Inferior parietal cortex (tissue), 1 donor: ENCODE data around the gene BCAN.
"Not testable (repeated sequence)": the region's sequence is repeated elsewhere in the genome, so short reads cannot be mapped to it uniquely, and the experiment has no call there.

Experiments used
- DNase-seq: peaks from one replicate; pipeline ENCODE4 v3.0.0-alpha.2; 2016; ENCODE audit errors: extremely low spot score

The BCAN gene

DNA sequence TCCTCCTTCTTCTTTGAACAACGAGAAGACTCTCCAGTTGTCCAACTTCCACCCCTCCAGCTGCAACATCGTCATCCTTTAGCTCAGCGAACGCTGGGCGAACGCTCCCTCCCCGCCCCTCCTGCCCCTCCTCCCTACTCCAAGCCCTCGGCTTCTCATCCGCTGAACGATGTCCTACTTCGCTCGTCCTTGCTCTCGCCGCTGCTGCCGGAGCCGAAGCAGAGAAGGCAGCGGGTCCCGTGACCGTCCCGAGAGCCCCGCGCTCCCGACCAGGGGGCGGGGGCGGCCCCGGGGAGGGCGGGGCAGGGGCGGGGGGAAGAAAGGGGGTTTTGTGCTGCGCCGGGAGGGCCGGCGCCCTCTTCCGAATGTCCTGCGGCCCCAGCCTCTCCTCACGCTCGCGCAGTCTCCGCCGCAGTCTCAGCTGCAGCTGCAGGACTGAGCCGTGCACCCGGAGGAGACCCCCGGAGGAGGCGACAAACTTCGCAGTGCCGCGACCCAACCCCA is at the start of gene BCAN:
TSS of gene BCAN (plus strand) at position 357 of the 504 bp plus-strand sequence. CDS start 3,938 bp downstream, outside the sequence.
- no peak for DNase-seq

DNA sequence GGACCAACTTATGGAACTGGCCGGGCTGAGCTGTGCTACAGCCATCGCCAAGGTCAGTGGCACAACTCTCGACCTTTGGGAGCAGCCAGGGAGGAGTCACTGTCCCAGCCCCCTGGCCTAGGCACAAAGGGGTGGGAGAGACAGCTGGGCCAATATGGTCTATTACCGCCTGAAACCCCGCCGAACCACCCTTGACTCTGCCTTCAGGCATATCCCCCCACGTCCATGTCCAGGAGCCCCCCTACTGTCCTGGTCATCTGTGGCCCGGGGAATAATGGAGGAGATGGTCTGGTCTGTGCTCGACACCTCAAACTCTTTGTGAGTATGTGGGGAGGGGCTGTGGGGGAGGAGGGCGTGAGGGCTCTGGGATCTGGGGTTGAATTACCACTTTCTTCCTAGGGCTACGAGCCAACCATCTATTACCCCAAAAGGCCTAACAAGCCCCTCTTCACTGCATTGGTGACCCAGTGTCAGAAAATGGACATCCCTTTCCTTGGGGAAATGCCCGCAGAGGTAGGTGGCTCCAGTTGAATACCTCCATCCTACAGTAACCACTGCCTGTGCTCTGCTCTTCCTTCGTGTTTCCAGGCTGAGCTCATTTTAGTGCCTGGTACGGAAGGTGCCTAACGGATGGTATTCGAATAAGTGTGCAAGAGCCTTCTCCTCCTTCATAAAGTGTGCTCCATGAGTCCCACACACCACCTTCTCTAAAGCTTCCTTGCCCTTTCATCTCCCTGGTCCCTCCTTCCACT is 49.6 kb upstream of the BCAN start:
- DNase-seq: no peak

- DNase-seq: no peak
Measured at GRCh38 chr1:156592910-156593660, 48.8 kb upstream of the BCAN start.

DNA sequence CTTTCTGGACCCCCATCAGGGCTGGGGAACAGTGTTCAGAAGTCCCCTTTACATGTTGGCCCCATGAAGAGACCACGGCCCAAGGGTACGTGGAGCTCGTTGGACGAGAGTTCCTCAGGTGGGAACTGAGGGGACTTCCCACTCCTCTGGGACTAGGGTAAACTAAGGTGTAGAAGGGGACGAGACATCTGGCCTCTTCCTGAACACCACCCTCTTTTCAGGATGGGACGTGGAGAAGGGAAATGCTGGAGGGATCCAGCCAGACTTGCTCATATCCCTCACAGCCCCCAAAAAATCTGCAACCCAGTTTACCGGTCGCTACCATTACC is 48.3 kb upstream of the BCAN start:
- no peak for DNase-seq

DNA sequence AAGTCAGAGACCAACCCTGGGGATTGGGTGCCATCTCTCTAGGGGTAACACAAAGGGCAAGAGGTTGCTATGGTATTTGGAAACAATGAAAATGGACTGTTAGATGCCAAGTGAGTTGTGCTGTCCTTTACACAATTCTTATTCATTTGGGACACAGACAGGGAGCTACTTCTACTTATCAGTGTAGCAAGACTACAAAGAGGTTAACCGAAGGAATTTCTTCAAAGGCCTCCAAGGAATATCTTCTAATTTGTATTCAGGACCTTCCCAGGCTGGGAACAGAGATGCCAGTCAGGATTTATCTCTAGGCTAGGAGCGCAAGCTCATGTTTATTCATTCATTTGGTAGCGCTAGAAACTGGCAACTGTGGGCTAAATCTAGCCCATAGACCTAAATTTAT is 47.7 kb upstream of the BCAN start:
- no peak for DNase-seq

DNA sequence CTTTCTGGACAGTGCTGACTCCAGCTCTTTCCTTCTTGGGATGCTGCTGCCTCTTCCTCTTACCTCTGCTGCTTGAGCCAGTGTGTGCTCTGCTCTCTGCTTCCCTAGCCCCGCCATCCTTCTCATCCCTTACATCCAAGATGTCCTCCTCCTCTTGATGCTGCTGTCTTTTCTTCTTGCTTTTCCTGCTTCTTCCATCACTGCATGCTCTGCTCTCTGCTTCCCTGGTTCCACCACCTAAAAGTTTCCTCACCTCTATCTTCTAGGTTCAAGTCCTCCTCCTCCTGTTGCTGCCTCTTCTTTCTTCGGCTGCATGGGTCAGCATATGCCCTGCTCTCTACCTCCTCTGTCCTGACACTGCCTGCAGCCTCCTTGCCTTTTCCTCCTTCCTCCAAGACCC is 46.9 kb upstream of the BCAN start:
- DNase-seq: no peak

DNA sequence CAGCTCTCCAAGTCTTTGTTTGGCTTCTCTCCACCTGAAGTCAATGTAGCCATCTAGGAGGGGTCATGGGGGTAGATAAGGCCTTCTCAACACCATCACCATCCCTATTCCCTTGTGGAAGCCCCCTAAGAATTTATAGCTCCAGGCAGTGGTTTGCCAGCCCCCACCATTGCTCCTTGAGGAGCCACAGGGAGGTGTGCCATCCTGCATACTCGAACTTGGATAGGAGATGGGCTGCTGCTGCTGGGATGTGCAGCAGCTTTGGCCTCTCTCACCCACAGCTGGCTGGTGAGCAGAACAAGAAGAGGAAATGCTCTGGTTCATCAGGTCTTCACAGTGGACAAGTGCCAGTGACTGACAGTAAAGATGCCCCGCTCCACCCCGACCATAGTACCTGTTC is 45.5 kb upstream of the BCAN start:
- no peak for DNase-seq

GRCh38 chr1:156598125-156598524 is 43.8 kb upstream of the BCAN start:
- no peak for DNase-seq

DNA sequence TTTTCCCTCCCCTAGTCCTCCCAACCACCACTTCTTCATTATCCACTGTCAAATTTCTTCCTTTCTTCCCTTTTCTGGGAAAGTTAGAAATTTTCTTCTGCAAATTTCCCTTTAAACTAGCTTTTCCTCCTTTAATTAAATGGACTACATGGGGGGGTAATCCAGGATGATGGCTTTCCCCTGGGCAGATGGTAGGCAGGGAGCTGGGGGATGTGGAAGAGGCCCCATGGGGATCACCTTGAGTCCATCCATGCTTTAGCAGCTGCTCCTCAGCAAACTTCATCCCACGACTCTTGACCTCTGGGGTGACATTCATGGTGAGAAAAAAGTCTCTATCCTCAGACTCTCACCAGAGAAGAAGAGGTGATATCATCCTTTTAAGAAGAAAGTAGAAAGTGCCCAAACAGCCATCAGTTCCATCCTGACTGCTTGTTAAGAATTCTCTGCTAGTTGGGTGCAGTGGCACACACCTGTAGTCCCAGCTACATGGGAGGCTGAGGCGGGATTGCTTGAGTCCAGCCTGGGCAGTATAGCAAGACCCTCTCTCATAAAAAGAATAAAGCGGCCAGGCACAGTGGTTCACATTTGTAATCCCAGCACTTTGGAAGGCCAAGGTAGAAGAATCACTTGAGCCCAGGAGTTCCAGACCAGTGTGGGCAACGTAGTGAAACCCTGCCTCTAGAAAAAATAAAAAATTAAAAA is 43.0 kb upstream of the BCAN start:
- no peak for DNase-seq

DNA sequence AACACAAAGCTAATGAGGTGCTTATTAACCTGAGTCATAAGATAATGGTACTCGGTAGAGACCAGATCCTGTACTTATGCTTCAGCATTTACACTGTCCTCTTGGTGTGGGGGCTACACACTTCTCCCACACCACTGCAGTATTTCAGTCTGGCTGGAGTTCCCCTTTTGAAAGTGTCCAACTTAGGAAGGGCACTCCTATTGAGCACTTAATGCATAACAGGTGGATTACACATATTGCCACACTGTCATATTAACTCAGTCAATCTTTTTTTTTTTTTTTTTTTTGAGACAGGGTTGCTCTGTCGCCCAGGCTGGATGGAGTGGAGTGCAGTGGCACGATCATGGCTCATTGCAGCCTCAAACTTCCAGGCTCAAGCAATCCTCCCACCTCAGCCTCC is 42.1 kb upstream of the BCAN start:
- no peak for DNase-seq

- DNase-seq: no peak
Measured at GRCh38 chr1:156600733-156601121, 41.2 kb upstream of the BCAN start.

DNA sequence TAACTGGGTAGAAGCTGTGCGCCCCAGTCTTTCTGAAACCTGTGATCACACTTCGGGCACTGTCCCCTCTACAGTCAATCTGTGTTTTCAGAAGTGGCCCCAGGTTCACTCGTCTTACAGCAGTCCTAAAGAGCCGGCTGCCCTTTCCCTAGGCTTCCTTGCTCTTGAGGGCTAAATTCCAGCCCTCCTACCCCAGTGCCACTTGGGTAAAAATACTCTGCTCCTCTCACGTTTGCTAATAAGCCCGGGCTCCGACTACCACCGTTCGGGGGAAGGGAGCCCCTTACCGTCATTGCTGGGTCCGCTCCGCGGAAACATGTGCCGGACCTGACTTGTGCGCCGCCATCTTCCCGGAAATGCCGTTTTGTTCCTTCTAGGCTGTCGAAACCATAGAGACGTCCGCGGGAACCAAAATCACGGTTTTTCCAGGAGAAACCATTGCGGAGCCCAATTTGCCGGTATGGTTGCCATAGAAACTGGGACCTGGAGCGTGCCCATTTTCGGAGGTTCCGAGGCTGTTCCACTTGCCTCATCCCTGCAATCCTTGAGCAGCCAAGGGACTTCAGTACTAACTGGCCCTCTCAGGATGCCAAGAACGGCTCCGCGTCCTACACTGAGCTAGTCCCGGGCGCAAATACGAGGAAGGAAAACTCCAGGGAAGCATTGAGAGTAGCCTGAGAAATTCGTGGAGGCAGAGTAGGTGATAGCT is 40.6 kb upstream of the BCAN start, which contains the start of gene GPATCH4:
TSS of gene GPATCH4 (minus strand) at position 358 of the 709 bp plus-strand sequence.
- DNase-seq: peak; percentile 92

DNA sequence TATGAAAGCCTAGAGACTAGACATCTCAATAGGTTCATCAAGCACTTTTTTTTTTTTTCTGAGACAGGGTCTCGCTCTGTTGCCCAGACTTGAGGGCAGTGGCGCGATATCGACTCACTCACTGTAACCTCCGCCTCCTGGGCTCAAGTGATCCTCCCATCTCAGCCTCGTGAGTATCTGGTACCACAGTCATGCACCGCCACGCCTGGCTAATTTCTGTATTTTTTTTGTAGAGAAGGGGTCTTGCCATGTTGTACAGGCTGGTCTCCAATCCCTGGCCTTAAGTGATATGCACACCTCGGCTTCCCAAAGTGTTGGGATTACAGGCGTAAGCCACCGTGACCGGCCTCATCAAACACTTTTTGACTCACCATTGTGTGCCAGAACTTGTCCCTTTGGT is 40.0 kb upstream of the BCAN start:
- DNase-seq: no peak

DNA sequence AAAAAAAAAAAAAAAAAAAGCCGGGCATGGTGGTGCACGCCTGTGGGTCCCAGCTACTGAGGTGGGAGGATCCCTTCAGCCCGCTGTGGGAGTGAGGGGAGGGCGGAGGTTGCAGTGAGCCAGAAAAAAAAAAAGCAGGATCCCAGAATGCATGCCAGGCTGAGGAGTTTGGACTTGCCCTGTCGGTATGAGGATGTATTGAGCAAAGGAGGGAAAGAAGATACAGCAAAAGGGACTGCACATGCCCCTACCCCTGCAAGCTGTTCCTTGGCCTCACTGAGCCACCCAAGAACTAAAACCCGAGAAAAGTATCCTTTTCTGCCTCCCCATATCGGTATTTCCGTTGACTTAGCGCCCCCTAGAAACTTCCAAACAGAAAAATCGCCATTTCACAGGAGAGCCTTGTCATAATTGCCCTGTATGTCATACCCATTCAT is 39.3 kb upstream of the BCAN start:
- no peak for DNase-seq

DNA sequence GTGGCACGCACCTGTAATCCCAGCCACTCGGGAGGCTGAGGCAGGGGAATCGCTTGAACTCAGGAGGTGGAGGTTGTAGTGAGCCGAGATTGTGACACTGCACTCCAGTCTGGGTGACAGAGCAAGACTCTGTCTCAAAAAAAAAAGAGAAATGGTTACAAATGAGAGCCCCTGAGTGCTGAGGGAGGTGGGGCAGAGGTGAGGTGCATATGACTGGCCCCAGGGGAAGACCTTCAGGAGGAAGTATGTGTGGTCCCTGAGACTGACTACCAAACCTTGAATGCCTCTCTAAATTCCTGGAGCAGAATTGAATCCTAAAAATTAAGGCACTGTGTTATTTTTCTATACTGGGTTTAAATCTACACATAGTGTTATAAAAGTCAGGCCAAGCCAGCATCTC is 34.6 kb upstream of the BCAN start:
- DNase-seq: not testable (repeated sequence)

- peak; percentile 86 for DNase-seq
Measured at GRCh38 chr1:156608036-156608674, 33.8 kb upstream of the BCAN start.

- no peak for DNase-seq
Measured at GRCh38 chr1:156608981-156609380, 32.9 kb upstream of the BCAN start.

- not testable (repeated sequence) for DNase-seq
Measured at GRCh38 chr1:156610072-156610471, 31.8 kb upstream of the BCAN start.

GRCh38 chr1:156612666-156613065 is 29.3 kb upstream of the BCAN start:
- DNase-seq: no peak

DNA sequence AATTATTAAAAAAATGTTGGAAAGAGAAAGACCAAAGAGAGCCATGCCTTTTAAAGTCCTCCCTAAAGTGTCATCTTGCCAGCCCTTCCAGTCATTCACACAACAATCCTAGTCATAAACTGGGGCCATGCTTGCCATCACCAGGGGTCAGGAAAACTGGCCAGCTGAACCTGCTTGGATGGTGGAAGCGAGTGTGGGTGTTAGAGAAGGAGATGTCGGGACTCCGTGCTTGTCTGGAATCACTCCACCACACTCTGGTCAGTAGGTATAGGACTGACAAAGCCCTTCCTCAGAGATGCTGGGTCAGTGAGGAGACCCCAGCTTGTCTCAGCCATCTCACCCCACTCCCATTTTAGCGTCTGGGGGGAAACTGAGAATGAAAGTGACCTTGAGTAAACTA is 26.0 kb upstream of the BCAN start:
- DNase-seq: no peak

- DNase-seq: peak; percentile 94
Measured at GRCh38 chr1:156616463-156616862, 25.5 kb upstream of the BCAN start.
